ENCODE measurements around the gene CAMK1G.

CAMK1G gene

DNA sequence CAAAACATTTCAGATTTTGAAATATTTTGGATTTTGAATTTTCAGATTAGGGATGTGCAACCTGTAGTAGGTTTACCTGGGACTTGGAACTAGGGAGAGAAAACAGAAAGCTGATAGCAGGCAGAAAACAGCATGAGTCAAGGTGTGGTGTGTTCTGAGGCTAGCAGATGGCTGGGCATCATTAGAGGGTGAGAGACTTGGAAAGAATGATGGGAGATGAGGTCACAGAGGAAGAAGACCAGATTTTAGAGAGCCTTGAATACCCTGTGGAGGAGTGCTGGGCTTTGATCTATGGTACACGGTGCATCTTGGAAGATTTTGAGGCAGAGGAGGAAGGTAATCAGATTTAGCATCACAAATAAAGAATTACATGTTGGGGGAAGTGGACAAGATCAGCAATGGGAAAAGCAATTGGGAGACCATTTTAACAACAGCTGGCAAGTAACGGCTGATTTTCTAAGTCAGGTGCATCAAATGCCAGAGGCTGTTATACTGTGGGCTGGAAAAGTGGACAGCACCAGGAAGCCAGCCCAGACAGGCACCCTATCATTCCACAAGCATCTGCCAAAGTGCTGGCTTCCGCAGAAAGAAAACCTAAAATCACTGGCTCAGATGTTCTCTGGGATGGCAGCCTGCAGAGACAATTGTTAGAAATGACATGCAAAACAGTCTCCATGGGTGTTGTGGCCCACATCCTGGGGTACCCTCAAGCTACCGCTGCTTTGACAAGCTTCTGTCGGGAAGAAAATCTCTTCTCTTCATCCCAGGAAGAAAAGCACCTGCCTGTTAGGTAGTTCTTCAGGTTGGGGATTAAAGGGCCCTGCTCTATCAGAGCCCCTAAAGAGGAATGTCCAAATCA is 30.9 kb upstream of the CAMK1G start:
- no peak for TF ChIP-seq CTCF (IDR thresholded peaks at IDR 0.05; ENCODE audit: low read depth, low read length, missing control alignments)
- no peak overlapping the region for H3K4me3 ChIP-seq (ENCODE audit: low read depth, low read length)
- no peak for DNase-seq (ENCODE audit: low read depth)

- no peak for DNase-seq (ENCODE audit: low read depth)
- no peak overlapping the region for H3K4me3 ChIP-seq (ENCODE audit: low read depth, low read length)
- peak; percentile 20 for TF ChIP-seq CTCF (IDR thresholded peaks at IDR 0.05; ENCODE audit: low read depth, low read length, missing control alignments)
Measured at GRCh38 chr1:209554761-209555611, 28.5 kb upstream of the CAMK1G start.

DNA sequence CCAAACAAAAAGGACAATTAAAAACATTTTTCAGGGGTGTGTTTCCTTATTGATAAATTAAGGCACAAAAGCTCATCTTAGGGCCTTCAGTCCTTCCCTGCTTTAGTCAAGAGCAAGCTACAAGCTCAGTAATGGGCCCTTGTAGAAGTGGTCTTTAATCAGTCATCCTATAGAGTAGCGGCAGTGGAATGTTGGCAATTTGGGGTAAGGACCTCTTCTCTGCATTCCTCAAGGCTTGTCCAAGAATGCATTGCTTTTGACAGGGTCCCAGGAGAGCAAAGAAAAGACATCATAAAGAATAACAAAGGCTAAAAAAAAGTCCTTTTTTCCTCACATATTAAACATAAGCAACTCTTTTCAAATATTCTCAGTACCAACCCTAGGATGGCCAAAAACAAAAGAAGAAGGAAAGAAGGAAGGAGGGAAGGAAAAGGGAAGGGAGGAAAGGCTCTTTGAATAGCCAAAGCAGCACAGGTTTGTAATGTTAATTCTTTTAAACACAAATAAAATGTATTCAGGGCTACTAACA is 27.3 kb upstream of the CAMK1G start:
- no peak overlapping the region for H3K4me3 ChIP-seq (ENCODE audit: low read depth, low read length)
- TF ChIP-seq CTCF (IDR thresholded peaks at IDR 0.05; ENCODE audit: low read depth, low read length, missing control alignments) = no peak
- DNase-seq (ENCODE audit: low read depth) = no peak

DNA sequence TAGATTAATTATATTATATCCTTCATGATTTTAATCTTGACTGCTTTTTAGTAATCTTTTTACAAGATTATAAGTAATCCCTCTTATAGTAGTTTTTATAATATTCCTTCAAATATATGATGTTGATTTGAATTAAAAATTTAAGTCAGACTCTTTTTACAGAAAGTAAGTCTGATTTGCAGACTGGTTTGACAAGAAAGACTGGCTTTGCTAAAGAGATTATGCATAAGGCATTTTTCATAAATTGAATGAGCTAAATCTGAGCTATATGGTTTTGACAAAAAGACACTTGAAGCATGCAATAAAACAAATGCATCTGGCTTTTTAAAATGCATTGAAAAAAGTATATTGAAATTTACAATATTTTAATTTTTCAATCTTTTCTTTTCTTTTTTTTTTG is 26.3 kb upstream of the CAMK1G start:
- H3K4me3 ChIP-seq (ENCODE audit: low read depth, low read length) = no peak overlapping the region
- DNase-seq (ENCODE audit: low read depth) = no peak
- TF ChIP-seq CTCF (IDR thresholded peaks at IDR 0.05; ENCODE audit: low read depth, low read length, missing control alignments) = no peak

GRCh38 chr1:209560529-209560928 is 23.0 kb upstream of the CAMK1G start:
- no peak for DNase-seq (ENCODE audit: low read depth)
- no peak for TF ChIP-seq CTCF (IDR thresholded peaks at IDR 0.05; ENCODE audit: low read depth, low read length, missing control alignments)

DNA sequence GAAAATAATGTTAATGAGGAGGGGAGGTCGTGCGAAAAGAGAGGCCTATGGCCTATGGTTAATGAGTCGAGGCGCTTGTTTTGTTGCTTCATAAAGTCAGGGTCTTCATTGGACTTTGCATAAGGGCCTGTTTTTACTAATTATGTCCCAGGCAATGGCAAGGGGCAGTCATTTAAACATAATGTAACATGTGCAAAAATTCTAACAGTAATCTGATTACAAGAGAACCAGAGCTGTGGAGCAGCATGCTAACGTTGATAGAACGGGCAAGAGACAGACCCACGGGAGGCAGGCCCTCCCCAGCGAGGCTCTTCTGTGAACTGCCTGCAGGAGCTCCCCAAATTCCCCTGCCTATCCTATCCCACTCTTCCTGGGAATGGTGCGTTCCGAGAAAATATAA is 22.6 kb upstream of the CAMK1G start:
- no peak for TF ChIP-seq CTCF (IDR thresholded peaks at IDR 0.05; ENCODE audit: low read depth, low read length, missing control alignments)
- no peak overlapping the region for H3K4me3 ChIP-seq (ENCODE audit: low read depth, low read length)
- no peak for DNase-seq (ENCODE audit: low read depth)

More at GRCh38 chr1:209560529-209560928, 23.0 kb upstream of the CAMK1G start:
- H3K4me3 ChIP-seq (ENCODE audit: low read depth, low read length) = no peak overlapping the region
